GM18951 (cell line): ENCODE measurements around the gene SLC1A7.

Source experiments
- POLR2A ChIP-seq: IDR thresholded peaks from 4 replicates; pipeline ENCODE4 v1.6.1; 2011; ENCODE audit warnings: mild to moderate bottlenecking; ENCODE audit not compliant: insufficient read length, insufficient read depth; ENCODE audit errors: extremely low read depth
- in situ Hi-C: fragments of 300-500 bp; cut with MboI; formaldehyde crosslinking; loops from one replicate; pipeline ENCODE4 v1.12.0; 2022; ENCODE audit warnings: low sequenced_read_pairs, mixed read lengths, inconsistent platforms; ENCODE audit not compliant: unreplicated experiment

SLC1A7 gene

DNA sequence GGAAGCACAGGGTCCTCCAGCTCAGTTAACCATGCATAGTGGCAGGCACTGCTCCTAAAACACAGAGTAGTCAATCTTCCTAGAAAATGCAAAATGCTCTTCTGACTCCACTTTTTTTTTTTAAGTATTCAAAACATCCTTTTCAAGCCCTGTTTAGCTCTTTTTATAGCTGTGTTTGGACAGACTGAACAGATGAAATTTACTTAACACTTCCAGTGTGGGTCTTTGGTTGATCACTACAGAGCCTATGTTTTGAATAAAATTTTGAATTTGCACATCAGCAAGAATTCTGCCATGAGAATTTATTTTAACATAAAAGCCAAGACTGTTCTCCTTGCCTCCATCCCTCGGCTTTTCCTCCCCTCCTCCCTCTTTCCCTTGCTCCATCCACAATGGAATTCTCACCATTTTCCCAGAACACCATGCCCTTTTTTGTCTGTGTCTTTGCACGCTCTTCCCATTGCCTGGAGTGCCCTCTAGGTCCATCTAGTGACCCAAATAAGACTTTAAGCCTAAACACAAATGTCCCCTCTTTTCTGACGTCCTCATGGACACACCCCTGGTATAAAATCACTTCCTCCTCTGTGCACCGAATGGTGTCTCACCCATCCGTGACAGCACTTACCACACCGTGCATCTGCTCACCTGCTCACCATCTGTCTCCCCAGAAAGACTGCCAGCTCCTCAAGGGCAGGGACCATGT, 30.1 kb upstream of the SLC1A7 start:
- no peak for TF ChIP-seq POLR2A
- in situ Hi-C loops, result no loop called here

DNA sequence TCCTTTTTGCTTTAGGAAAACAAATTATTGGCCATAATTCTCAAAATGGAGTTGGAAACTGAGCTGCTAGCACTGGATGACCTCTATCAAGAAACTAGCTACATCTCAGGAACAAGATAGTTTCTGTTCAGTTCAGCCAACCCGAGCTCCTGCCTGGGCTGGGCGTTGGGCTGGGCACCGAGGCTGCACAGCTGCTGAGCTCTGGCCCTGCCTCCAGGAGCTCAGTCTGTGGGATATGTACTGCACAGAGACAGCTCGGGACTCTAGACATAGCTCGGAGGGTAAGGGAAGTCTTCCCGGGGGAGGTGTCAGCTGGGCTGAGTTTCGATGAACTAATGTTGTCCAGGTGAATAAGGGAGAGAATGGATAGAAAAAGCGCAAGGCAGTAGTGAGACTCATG, 24.5 kb upstream of the SLC1A7 start:
- TF ChIP-seq POLR2A, result no peak
- in situ Hi-C loops, result no loop called here

DNA sequence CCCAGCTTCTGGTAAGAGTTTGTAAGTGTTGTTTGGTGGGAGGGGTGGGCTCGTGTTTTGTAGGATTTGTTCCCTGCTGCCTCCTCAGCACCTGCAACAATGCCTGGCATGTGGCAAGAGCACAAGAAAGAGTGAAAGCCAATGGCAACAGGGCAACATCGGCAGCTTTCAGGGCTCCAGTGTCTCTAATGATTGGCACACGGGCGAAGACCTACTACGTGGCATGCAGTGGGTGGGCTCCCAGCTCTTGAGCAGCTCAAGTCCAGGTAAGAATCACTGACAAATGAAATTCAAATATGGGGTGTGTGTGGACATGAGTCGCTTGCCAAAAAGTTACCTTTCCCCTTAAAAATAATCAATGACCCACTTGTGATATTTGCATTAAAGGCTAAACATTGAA, 23.9 kb upstream of the SLC1A7 start:
- TF ChIP-seq POLR2A, result no peak
- in situ Hi-C loops, result no loop called here

DNA sequence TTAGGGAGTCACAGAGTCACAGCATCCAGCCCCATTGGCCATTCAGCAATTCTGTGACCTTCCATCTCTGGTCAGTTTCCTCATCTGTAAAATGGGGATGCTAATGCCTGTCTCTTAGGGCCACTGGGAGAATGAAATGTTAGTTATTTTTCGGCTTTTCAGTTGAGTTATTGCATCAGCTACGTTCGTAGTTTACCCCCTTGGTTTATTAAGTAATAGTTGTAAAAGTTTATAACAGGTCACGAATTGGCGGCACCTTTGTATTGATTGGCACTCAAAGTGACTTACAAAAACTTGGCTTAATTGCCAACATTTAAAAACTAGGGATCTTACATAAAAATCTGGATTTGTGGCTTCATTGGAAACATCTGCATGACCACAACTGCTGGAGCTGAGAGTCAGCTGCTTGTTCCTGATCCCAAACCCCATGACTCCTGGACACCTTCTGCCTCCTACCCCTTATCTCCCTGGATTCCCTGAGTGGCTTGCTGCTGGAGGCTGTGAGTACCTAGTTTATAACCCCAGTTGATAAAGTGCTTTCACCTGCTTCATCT, 23.0 kb upstream of the SLC1A7 start:
- TF ChIP-seq POLR2A, result no peak

DNA sequence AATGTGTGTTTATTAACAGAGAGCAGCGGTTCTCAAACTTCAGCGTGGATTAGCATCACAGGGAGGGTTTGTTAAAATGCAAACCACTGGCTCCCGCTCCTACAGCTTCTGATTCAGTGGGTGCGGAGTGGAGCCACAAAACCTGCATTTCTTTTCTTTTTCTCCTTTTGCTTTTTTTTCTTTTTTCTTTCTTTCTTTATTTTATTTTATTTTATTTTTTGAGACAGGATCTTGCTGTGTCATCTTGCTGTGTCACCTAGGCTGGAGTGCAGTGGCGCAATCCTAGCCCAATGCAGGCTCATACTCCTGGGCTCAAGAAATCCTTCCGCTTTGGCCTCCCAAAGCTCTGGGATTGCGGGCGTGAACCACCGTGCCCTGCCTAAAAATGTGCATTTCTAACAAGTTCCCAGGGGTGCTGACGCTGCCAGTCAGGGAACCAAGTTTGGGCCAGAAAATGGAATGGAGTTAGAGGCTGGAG, 20.9 kb upstream of the SLC1A7 start:
- TF ChIP-seq POLR2A, result no peak
- in situ Hi-C loops, result no loop called here

More for the DNA sequence above, 23.0 kb upstream of the SLC1A7 start:
- in situ Hi-C loops, result no loop called here

DNA sequence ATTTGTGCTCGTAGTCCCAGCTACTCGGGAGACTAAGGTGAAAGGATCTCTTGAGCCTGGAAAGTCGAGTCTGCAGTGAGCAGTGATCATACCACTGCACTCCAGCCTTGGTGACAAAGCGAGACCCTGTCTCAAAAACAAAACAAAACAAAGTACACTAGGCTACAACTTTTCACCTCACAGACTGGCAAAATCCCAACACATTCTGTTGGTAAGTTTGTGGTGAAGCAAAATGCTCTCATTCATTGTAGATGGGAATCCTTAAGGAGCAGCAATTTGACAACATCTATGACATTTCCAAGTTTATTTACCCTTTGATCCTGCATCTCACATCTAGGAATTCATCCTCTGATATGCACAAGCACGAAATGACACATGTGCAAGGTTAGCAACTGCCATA, 20.2 kb upstream of the SLC1A7 start:
- no peak for TF ChIP-seq POLR2A
- in situ Hi-C loops, result no loop called here

DNA sequence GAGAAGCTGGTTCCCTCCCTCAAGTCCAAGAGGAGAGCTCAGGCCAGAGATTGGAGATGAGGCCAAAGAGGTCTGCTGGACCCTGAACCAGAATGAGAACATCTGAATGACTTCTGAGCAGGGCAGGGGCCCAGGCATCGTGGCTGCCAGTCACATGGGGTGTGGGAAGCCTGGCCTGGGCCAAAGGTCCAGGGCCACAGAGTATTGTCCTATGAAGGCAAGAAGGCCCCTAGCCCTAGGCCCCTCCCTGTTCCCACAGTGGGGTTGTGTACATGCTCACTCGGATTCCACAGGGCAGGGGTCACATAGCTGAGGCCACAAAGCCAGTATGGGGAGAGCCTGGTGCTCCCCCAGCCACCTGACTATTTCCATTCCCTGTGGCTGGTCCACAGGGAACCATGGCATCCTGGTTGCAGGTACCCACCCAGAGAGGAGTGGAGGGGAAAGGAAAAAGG, 18.5 kb upstream of the SLC1A7 start:
- in situ Hi-C loops, result no loop called here
- TF ChIP-seq POLR2A, result no peak

DNA sequence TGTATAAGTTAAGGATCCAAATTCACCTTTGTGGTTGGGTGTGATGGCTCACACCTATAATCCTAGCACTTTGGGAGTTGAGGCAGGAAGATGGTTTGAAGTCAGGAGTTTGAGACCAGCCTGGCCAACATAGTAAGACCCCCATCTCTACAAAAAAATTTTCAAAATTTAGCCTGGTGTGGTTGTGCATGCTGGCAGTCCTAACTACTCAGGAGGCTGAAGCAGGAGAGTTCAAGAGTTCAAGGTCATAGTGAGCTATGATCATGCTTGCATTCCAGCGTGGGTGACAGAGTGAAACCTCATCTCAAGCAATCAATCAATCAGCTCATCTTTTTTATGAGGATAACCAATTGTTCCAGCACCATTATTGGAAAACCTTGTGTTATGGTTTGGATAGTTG, 16.5 kb upstream of the SLC1A7 start:
- in situ Hi-C loops, result no loop called here
- TF ChIP-seq POLR2A, result no peak

DNA sequence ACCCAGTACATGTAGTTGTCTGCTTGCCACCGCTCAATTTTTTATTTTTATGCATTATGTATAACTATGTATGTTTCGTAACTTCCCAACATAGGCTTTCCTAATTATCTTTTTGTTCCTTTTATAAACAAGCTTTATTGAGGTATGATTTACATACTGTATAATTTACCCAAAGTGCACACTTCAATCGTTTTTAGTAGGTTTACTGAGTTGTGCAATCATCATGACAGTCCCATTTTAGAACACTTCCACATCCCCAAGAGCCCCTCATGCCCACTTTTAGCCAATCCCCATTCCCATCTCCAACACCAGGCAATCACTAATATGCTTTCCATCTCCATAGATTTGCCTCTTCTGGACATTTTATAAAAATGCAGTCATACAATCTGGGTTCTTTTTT, 14.3 kb upstream of the SLC1A7 start:
- in situ Hi-C loops, result no loop called here

DNA sequence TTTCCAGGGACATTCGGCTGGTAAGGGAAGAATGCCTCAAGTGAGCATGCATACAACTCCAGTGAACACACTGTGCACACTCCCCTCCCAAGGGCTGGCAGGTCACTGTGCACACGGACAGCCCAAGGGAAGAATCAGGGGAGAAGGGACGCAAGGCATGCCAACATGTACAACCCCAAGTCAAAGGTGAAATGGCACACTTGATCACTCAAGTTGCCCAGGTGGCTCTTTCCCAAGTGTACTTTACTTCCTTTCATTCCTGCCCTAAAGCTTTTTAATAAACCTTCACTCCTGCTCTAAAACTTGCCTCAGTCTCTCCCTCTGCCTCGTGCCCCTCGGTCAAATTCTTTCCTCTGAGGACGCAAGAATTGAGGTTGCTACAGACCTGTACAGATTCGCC, 13.5 kb upstream of the SLC1A7 start:
- in situ Hi-C loops, result no loop called here
- TF ChIP-seq POLR2A, result no peak

More for the DNA sequence above, 14.3 kb upstream of the SLC1A7 start:
- TF ChIP-seq POLR2A, result no peak

DNA sequence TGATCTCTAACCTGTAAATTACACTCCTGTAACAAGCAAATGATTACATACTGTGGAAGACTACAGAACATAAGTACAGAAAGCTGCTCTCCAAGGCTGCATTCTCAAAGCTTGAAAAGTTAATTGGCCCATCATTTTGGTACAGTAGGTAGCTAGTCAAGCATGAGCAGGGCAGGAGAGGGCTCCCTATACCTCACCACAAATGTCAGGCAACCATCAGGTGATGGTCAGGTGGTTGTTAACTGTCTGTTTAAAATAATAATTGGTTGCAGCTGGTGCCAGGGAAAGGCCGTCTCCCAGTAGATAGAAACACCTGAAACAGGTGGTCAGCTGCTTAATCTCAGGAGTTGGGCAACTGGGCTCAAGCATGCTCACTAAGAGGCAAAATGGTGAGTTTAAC, 13.1 kb upstream of the SLC1A7 start:
- TF ChIP-seq POLR2A, result no peak

DNA sequence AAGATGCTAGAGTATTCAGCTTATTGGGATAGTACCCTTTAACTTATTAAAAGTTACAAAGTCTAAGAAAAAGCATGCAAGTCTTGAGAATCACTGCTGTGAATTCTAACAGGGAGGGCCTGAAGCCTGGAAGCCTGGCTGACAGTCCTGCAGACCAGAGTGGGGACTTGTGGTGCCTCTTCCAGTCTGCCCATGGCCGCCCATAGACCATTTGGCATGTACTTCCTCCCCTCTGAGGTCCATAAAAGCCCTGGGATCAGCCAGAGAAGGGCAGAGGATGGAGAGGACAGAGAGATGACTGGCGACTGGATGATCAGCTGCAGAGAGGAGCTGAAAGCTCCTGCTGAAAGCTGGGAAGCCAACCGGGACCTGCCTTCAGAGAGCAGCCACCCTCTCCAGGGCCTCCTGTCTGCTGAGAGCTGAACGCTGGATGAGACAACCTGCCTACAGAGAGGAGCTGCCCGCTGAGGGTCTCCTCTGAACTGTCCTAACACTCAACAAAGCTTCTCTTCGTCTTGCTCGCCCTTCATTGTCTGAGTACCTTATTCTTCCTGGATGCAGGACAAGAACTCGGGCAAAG, 12.5 kb upstream of the SLC1A7 start:
- in situ Hi-C loops, result no loop called here
- no peak for TF ChIP-seq POLR2A

More for the DNA sequence above, 13.1 kb upstream of the SLC1A7 start:
- in situ Hi-C loops, result no loop called here

DNA sequence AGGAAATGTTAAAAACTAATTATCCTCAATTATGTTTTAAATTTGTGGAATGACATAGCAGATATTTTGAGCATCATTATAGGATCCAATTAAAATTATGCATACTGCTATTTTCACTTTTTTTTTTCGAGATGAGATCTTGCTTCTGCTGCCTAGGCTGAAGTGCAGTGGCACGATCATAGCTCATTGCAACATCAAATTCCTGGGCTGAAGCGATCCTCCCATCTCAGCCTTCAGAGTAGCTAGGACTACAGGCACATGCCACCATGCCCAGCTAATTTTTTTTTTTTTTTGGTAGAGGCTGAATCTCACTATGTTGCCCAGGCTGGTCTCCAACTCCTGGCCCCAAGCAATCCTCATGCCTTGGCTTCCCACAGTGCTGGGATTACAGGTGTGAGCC, 11.3 kb upstream of the SLC1A7 start:
- no peak for TF ChIP-seq POLR2A
- in situ Hi-C loops, result no loop called here

DNA sequence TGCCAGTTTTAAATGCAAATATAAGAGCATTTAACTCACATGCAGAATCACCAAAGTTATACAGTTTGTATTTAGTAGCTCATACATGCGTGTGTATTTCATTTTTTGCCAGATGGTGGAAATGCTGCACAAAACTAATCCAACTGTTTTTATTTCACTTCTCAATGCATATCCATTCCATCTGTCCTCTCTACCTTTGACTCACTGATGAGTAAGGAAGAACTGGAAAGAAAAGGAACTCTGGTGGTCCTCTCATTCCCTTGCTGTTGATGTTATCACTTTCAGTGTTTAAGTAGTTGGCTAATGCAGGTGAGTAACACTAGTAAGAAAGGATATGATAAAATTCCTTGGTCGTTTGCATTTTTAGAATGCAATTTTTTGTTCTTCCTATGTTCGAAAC, 5.7 kb upstream of the SLC1A7 start:
- in situ Hi-C loops, result no loop called here
- TF ChIP-seq POLR2A, result no peak
